ENCODE results near the gene AMMECR1. TPM values are rescaled to one million over a fixed set of nuclear protein-coding genes. Genes with fewer than 3 reads are reported as not detected.

The AMMECR1 gene
- total RNA-seq, 6 donors from 2014 or later: 1.4 to 20.1 (median 8.0) TPM

GRCh38 chrX:110161361-110161686 lies 156.6 kb downstream of the AMMECR1 start:
- ATAC-seq (ENCODE audit: low FRiP score in 2 of 2) (no peak), DNase-seq (no peak)
- H3K27me3 ChIP-seq: no peaks in the 10 kb centered on the region
- no peaks in the 10 kb centered on the region for H3K36me3 ChIP-seq
- H3K4me3 ChIP-seq: no peak overlapping the region
- H3K9me3 ChIP-seq: no peaks in the 10 kb centered on the region
- H3K4me1 ChIP-seq: peaks cover 0 to 5% (median 2%) of the 10 kb centered on the region in 4 donors
- no peak overlapping the region for H3K27ac ChIP-seq
- whole genome bisulfite sequencing, 2 donors: 71% methylated on average over 1 of the region's 1 CpG; no CpG with 5 or more reads in 1 of the 2 donors
- TF ChIP-seq CTCF (IDR thresholded peaks at IDR 0.05) (no peak), POLR2AphosphoS5 (IDR thresholded peaks at IDR 0.05) (no peak), POLR2A (IDR thresholded peaks at IDR 0.05) (no peak), EP300 (IDR thresholded peaks at IDR 0.05) (no peak)

GRCh38 chrX:110159865-110160264 lies 158.0 kb downstream of the AMMECR1 start:
- H3K27ac ChIP-seq: no peak overlapping the region
- no peak for TF ChIP-seq CTCF (IDR thresholded peaks at IDR 0.05)
- no peak for TF ChIP-seq POLR2AphosphoS5 (IDR thresholded peaks at IDR 0.05)
- TF ChIP-seq POLR2A (IDR thresholded peaks at IDR 0.05): no peak
- no peak for TF ChIP-seq EP300 (IDR thresholded peaks at IDR 0.05)
- H3K27me3 ChIP-seq: no peaks in the 10 kb centered on the region
- no peak overlapping the region for H3K4me3 ChIP-seq
- ATAC-seq (ENCODE audit: low FRiP score in 2 of 2): no peak
- no peaks in the 10 kb centered on the region for H3K9me3 ChIP-seq
- no peak for DNase-seq
- no peaks in the 10 kb centered on the region for H3K36me3 ChIP-seq
- peaks cover 0 to 5% (median 2%) of the 10 kb centered on the region in 4 donors for H3K4me1 ChIP-seq
- WGBS, 2 donors: 57 to 76% methylated on average over 2 of the region's 2 CpGs

- Histone ChIP-seq H3K4me3 (no peak overlapping the region), H3K36me3 (no peaks in the 10 kb centered on the region), H3K27ac (no peak overlapping the region), H3K9me3 (no peaks in the 10 kb centered on the region), H3K4me1 (peaks cover 0 to 5% (median 2%) of the 10 kb centered on the region in 4 donors), H3K27me3 (no peaks in the 10 kb centered on the region)
- DNase-seq (no peak), ATAC-seq (ENCODE audit: low FRiP score in 2 of 2) (no peak)
- WGBS, 2 donors: 65 to 77% methylated on average over 7 of the region's 7 CpGs
- TF ChIP-seq POLR2A (IDR thresholded peaks at IDR 0.05): no peak
- no peak for TF ChIP-seq CTCF (IDR thresholded peaks at IDR 0.05)
- no peak for TF ChIP-seq POLR2AphosphoS5 (IDR thresholded peaks at IDR 0.05)
- no peak for TF ChIP-seq EP300 (IDR thresholded peaks at IDR 0.05)
Measured at GRCh38 chrX:110159235-110159634, 158.7 kb downstream of the AMMECR1 start.

- H3K27ac ChIP-seq: no peak overlapping the region
- ATAC-seq (ENCODE audit: low FRiP score in 2 of 2): no peak
- 79 to 83% methylated on average over 1 of the region's 1 CpG for WGBS, 2 donors
Measured at GRCh38 chrX:110157444-110157843, 160.4 kb downstream of the AMMECR1 start.

More at GRCh38 chrX:110157444-110157843, 160.4 kb downstream of the AMMECR1 start:
- no peak overlapping the region for H3K4me3 ChIP-seq
- no peak for DNase-seq
- no peaks in the 10 kb centered on the region for H3K36me3 ChIP-seq
- H3K9me3 ChIP-seq: no peaks in the 10 kb centered on the region
- no peaks in the 10 kb centered on the region for H3K27me3 ChIP-seq
- peaks cover 0 to 5% (median 2%) of the 10 kb centered on the region in 4 donors for H3K4me1 ChIP-seq
- TF ChIP-seq EP300 (IDR thresholded peaks at IDR 0.05) (no peak), CTCF (IDR thresholded peaks at IDR 0.05) (no peak), POLR2A (IDR thresholded peaks at IDR 0.05) (no peak), POLR2AphosphoS5 (IDR thresholded peaks at IDR 0.05) (no peak)

Measured in upper lobe of left lung (tissue), 6 donors.